ENCODE data around the gene PIEZO1.
"Not testable (repeated sequence)": the region's sequence is repeated elsewhere in the genome, so short reads cannot be mapped to it uniquely, and the experiment has no call there.

PIEZO1 gene

DNA sequence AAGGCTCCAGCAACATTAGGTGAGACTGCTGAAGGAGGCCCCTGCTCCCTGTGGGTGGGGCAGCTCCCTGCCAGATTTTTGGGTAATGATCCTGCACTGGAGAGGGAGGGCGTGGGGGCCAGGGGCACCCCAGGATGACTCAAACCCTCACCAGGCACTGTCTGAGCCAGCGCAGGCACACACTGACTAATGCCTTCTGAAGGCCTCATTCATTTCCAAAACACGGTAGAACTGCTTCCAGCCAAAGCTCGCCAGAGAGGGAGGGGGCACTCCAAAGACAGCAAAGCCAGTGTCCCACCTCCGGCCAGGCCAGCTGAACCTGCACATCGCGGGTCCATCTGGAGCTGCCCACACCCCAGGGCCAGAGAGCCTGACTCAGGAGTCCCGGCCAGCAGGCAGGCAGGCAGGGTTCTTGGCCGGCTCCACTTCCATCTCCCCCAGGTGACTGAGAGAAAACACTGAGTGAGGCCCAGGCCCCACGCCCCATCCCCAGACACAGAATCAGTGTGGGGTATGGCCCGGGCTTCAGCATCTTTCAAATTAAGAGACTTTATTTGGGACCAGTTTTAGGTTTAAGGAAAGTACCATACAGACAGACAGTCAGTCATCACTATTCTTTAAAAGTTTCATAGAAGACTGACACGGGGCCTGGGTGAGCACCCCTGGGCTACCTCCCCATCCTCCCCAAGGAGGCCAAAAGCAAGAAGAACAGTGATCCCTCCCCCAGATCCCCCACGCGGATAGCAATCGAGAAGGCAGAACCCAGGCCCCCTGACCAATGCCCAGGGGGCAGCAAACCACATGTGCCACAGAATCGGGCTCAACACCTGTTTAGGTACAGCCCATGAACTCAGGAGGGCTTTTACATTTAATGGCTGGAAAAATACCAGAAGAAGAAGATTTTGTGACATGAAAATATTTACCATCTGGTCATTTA, 2.3 kb downstream of the PIEZO1 start:
- Mint-ChIP-seq H3K4me1 (ENCODE audit: low read depth) (peaks cover 47% of the 10 kb centered on the region), H3K4me3 (peak overlapping the region; percentile 81), H3K9me3 (no peaks in the 10 kb centered on the region), H3K36me3 (ENCODE audit: low read depth) (no peaks in the 10 kb centered on the region), H3K27ac (peak overlapping the region; percentile 89), H3K27me3 (no peaks in the 10 kb centered on the region)

DNA sequence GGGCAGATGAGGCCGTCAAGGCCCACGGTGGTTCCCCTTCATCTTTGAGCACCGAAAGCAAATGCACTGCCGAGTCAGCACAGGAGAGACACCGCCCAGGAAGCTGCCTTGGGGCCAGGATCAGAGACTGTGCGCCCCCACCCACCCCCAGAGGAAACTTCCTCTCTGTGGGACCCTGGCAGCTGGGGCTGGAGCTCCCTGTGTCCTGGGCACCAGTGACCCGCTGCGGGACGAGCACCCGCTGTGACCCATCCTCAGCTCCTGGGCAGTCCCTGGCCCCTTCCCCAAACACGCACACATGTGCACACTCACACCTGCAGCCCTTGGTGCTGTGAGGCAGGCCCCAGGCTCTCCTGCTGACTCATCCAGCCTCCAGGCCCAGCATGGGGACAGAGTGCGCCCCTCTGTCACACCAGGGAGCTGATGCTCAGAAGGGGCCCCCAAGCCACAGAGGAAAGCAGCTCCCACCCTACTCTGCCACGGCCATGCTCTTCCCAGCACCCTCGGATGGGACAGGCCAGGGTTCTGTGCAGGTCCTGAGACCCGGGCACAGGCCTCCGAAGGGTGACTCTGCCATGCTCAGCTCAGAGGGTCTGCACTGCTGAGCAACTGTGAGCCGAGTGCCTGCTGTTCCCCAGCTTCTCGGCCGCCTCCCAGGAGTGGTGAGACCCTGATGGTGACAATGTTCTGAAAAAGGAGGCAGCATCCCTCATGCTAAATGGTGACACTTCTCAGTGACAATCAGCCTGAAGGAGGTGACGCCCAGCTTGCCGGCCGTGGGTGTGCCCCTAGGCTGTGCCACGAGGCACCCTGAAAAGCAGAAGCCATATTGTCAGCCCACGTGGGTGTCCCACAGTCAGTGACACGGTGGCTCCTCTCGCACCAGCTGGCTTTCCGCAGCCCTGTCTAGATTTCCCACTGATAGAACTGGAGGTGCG, 3.6 kb downstream of the PIEZO1 start:
- peak overlapping the region; percentile 81 for H3K4me3 Mint-ChIP-seq
- no peaks in the 10 kb centered on the region for H3K36me3 Mint-ChIP-seq (ENCODE audit: low read depth)
- H3K27me3 Mint-ChIP-seq, result no peaks in the 10 kb centered on the region
- H3K4me1 Mint-ChIP-seq (ENCODE audit: low read depth), result peaks cover 47% of the 10 kb centered on the region
- H3K27ac Mint-ChIP-seq, result peak overlapping the region; percentile 89
- no peaks in the 10 kb centered on the region for H3K9me3 Mint-ChIP-seq

DNA sequence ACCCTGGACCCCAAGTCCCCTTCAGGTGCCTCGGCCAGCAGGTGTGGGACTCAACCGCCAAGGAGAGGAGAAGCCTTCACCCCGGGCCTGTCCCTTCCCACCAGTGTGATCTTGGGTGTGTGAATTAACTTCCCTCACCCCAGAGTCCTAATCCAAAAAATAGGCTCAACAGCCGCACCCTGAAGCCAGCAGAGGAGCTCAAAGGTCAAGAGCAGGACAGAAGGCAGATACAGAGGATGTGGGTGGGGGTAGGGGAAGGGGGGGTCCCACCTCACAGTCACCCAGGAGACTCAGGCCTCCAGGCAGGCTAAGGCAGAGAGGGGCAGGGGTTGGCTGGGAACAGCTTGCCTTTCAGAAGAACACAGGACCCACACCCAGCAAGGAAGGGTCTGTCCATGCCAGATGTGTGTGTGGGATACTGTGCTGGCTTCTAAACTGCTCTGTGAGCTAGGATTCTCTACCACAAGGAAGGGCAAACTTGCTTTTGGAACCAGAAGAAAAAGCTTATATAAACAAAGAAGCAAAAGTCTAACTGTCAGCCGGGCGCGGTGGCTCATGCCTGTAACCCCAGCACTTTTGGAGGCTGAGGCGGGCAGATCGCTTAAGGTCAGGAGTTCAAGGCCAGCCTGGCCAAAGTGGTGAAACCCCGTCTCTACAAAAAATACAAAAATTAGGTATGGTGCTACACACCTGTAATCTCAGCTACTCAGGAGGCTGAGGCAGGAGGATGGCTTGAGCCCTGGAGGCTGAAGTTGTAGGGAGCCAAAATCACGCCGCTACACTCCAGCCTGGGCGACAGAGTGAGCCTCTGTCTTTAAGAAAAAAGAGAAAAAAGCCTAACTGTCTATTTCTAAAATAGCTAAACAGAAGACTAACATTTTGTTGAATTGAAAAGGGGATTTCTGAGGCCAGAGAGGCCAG, 4.6 kb downstream of the PIEZO1 start:
- Mint-ChIP-seq H3K4me1 (ENCODE audit: low read depth) (peaks cover 47% of the 10 kb centered on the region), H3K27ac (peak overlapping the region; percentile 89), H3K27me3 (no peaks in the 10 kb centered on the region), H3K36me3 (ENCODE audit: low read depth) (no peaks in the 10 kb centered on the region), H3K4me3 (peak overlapping the region; percentile 81), H3K9me3 (no peaks in the 10 kb centered on the region)

DNA sequence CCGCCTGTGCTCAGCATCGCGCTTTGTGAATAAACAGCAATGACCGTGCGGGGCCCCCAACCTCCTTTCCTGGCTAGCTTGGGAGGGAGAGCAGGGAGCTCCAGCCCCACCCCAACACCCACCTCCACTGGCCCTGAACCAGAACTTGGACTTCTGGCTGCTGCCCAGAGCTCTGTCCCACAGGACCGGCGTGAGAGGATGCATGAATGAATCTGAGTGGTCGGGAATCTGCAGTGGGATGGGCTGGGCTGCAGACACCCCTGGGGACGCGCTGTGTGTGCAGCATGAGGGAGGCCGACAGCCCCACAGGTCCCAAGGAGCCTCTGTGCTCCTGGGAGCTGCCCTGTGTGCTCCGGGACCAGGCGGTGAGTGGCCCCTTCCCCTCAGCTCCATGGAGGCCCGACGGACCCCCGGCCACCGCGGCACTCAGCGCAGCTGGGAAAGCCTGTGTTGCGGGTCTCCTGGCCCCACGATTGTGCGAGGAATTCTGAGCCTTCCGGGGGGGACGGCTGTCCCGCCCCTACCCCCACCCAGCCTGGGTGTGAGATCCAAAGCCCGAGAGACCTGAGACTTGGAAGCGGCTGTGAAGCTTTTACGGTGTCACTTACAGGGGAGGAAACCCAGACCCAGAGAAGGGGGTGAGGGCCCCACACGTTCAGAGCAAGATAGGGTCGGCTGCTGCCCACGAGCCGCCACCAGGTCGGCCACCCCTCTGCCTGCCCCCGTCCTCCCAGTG, 5.4 kb downstream of the PIEZO1 start:
- Mint-ChIP-seq H3K27ac (peak overlapping the region; percentile 89), H3K36me3 (ENCODE audit: low read depth) (no peaks in the 10 kb centered on the region), H3K4me1 (ENCODE audit: low read depth) (peaks cover 47% of the 10 kb centered on the region), H3K9me3 (no peaks in the 10 kb centered on the region), H3K4me3 (peak overlapping the region; percentile 48), H3K27me3 (no peaks in the 10 kb centered on the region)

DNA sequence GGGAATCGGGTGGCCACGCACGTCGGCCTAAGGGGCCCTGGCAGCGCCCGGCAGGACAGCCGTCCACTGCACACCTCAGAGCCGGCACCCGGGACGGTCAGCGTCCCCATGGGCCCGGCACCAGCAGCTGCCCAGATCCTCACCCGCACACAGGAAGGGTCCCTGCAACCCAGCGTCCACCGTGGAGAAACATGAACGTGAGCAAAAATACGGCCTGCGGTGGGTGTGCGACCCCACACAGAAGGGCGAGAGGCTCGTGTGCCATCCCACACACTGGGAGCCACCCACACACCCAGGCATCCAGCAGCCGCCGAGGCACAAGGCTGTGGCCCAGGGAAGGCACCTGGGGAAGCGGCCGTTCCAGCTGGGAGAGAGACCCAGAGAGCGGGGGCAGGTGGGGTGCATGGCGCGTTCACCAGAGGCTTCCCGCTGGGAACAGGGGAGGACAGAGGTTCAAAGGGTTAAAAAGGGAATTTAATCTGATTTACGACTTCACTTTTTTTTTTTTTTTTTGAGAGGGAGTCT, 6.4 kb downstream of the PIEZO1 start:
- H3K27ac Mint-ChIP-seq, result no peak overlapping the region
- no peak overlapping the region for H3K4me3 Mint-ChIP-seq
- peaks cover 45% of the 10 kb centered on the region for H3K4me1 Mint-ChIP-seq (ENCODE audit: low read depth)
- H3K27me3 Mint-ChIP-seq, result no peaks in the 10 kb centered on the region
- no peaks in the 10 kb centered on the region for H3K9me3 Mint-ChIP-seq
- H3K36me3 Mint-ChIP-seq (ENCODE audit: low read depth), result no peaks in the 10 kb centered on the region

DNA sequence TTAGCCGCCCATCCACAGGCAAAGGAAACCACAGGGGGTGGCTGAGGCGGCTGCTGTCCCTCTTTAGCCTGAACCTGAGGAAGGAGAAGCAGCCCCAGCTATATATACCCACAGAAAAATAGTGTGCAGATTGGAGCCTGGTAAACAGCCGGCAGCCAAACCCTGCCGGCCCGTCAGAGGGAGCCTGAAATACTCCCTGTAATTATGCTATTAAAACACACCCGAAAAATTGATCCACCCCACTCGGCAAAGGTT, 6.8 kb downstream of the PIEZO1 start:
- Mint-ChIP-seq H3K9me3 (no peaks in the 10 kb centered on the region), H3K27me3 (no peaks in the 10 kb centered on the region), H3K36me3 (ENCODE audit: low read depth) (no peaks in the 10 kb centered on the region), H3K4me1 (ENCODE audit: low read depth) (peaks cover 41% of the 10 kb centered on the region), H3K4me3 (no peak overlapping the region), H3K27ac (no peak overlapping the region)

DNA sequence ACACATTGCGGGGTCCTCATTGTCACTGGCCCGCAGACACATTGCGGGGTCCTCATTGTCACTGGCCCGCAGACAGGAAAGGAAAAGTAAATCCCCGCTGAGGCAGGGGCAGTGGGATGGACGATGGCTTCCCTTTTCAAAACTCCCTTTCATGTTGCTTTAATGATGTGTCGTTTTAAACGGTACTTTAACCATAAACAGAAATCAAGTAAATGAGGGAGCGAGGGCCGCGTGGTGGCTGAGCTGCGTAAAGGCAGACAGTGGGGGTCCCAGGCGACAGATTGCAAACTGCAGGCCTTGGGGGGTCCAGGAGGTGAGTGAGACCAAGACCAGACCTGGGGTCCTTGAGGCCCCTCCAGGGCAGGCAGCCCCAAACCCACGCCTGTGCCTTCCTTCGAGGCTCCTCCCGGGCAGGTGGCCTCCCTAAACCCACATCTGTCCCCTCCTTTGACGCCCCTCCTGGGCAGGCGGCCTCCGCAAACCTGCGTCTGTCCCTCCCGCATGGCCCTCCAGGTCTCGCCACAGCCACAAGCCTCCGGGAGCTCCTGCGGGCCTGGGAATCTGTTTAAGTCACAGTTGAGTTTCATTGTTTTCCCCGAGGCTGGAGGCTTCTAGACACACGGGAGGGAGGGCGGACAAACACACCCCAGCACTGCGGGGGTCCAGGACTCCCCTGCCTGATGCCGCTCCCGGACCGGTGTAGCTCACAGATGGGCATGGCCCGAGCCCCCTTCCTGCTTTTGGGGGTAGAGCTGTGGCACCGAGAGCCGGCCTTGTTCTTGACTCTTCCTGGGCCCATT, 7.3 kb downstream of the PIEZO1 start:
- Mint-ChIP-seq H3K27ac (no peak overlapping the region), H3K36me3 (ENCODE audit: low read depth) (no peaks in the 10 kb centered on the region), H3K4me1 (ENCODE audit: low read depth) (peaks cover 36% of the 10 kb centered on the region), H3K27me3 (no peaks in the 10 kb centered on the region), H3K4me3 (no peak overlapping the region), H3K9me3 (no peaks in the 10 kb centered on the region)

DNA sequence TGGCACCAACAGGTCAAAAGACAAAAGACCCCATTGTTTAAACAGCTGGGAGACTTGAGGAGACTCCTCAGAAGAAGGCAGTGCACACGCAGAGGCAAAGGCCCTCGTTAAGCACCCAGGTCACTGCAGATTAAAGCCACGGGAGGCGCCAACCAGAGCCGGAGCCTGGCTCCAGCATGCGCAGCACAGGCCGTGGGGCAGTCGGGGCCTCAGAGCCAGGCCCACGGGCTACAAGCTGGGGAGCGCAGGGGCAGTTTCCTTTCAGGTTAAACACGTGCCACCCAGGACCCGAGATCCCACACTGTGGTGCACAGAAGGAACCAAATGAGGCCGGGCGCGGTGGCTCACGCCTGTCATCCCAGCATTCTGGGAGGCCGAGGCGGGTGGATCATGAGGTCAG, 9.2 kb downstream of the PIEZO1 start:
- no peaks in the 10 kb centered on the region for H3K9me3 Mint-ChIP-seq
- no peaks in the 10 kb centered on the region for H3K36me3 Mint-ChIP-seq (ENCODE audit: low read depth)
- no peaks in the 10 kb centered on the region for H3K27me3 Mint-ChIP-seq
- no peak overlapping the region for H3K27ac Mint-ChIP-seq
- H3K4me3 Mint-ChIP-seq, result no peak overlapping the region
- H3K4me1 Mint-ChIP-seq (ENCODE audit: low read depth), result peaks cover 22% of the 10 kb centered on the region

DNA sequence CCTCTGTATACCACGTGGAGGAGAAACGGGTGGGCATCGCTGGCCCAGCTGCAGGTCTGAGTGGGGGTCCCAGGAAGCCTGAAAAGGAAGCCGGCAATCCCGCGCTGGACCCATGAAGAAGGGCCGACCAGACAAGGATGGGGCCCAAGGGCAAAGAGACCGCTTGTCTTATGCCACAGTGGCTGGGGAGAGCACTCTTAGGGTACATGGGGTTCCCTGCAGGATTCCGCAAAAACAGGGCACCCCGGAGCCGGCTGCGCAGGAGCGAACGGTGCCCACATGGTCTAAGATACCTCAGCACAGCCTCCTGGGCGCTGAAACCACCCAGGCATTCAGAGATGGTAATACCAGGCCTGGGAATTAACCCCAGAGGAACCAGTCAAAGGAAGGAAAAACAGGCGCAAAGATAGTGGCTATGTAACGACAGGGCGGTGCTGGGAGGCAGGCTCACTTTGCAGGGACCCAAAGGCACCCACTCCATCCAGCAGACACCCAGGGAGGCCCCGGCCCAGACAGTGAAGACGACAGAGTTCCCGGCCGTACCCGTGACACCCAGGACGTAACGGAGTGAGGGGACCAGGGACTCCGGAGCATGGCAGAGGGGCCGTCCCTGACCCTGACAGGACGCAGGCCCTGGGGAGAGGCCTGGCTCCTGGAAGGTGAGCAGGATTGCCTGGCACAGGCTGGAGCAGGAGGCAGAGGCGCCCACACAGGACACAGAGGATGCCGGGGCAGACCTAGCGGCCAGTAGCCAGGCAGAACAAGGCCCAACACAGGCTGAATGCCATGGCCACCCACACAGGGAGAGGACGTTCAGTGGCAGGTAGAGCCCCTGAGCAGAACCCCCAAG, 10.3 kb downstream of the PIEZO1 start:
- no peaks in the 10 kb centered on the region for H3K27me3 Mint-ChIP-seq
- H3K4me1 Mint-ChIP-seq (ENCODE audit: low read depth), result peaks cover 20% of the 10 kb centered on the region
- H3K36me3 Mint-ChIP-seq (ENCODE audit: low read depth), result no peaks in the 10 kb centered on the region
- no peak overlapping the region for H3K4me3 Mint-ChIP-seq
- H3K9me3 Mint-ChIP-seq, result no peaks in the 10 kb centered on the region
- no peak overlapping the region for H3K27ac Mint-ChIP-seq

DNA sequence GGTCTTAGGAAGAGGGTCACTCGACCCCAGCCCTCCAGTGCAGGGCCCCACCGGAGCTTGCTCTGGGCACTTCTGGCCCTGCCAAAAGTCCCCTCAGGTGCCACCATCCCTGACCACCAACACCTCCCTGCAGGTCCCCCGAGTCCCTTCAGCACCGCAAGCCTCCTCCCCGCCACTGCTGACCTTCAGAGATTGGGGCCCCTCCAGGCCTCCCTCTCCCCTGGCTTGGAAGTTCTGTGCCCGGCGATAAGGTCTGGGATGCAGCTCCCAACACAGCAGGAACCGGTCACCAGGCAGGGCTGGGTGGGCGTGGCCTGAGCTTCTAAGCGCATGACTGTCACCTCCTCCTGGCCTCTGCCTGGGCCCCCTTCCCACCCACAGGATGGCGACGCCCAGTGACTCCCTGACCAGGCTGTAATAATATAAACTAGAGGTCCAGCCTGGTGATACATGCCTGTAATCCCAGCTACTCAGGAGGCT, 11.2 kb downstream of the PIEZO1 start:
- no peak overlapping the region for H3K27ac Mint-ChIP-seq
- peaks cover 29% of the 10 kb centered on the region for H3K4me1 Mint-ChIP-seq (ENCODE audit: low read depth)
- H3K9me3 Mint-ChIP-seq, result no peaks in the 10 kb centered on the region
- H3K27me3 Mint-ChIP-seq, result no peaks in the 10 kb centered on the region
- H3K4me3 Mint-ChIP-seq, result no peak overlapping the region
- no peaks in the 10 kb centered on the region for H3K36me3 Mint-ChIP-seq (ENCODE audit: low read depth)

DNA sequence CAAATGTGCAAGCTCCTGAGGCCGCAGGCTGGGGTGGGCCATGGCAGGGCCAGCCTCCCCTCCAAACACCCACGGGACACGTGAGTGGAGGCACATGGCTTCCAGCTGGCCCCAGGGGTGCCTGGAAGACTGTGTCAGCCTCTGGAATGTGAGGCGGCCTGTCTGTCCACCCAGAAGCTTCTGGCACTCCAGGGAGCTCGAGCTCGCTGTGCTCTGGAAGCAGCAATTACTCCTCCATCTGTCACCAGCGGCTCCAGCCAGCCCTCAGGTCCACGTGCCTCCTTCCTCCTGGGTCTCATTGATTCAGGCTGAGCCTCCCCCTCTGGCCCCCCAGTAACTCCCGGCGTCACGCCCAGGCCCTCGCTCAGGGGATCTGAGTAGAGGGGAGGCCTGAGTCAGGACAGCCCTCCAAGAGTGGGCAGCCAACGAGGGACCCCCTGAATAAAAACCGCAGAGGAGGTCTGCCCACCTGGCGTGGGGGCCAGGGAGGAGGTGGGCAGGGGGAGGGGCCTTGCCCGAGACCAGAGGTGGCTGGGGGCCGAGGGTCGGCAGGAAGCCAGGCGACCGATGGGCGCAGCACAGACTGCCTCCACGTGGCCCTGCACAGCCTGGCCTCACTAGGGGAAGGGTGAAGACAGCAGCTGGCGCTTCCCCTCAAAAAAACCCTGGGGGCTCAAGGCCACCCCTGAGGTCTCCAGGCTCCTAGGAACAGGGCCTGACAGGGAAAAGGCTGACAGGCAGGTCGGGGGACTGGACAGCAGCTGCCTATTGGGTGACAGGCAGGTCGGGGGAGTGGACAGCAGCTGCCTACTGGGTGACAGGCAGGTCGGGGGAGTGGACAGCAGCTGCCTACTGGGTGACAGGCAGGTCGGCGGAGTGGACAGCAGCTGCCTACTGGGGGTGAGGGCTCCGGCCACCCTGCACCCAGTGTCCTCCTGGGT, 11.9 kb downstream of the PIEZO1 start:
- Mint-ChIP-seq H3K9me3 (no peaks in the 10 kb centered on the region), H3K36me3 (ENCODE audit: low read depth) (no peaks in the 10 kb centered on the region), H3K4me1 (ENCODE audit: low read depth) (peaks cover 25% of the 10 kb centered on the region), H3K27ac (no peak overlapping the region), H3K4me3 (no peak overlapping the region), H3K27me3 (no peaks in the 10 kb centered on the region)

DNA sequence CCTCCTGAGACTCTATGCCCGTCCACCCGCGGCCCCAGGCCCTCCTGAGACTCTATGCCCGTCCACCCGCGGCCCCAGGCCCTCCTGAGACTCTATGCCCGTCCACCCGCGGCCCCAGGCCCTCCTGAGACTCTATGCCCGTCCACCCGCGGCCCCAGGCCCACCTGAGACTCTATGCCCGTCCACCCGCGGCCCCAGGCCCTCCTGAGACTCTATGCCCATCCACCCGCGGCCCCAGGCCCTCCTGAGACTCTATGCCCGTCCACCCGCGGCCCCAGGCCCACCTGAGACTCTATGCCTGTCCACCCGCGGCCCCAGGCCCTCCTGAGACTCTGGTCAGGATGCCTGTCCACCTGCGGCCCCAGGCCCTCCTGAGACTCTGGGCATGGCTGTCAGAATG, 13.2 kb downstream of the PIEZO1 start:
- H3K4me1 Mint-ChIP-seq (ENCODE audit: low read depth), result peaks cover 33% of the 10 kb centered on the region
- H3K9me3 Mint-ChIP-seq; H3K27me3 Mint-ChIP-seq; H3K36me3 Mint-ChIP-seq (ENCODE audit: low read depth); H3K4me3 Mint-ChIP-seq; H3K27ac Mint-ChIP-seq: not testable (repeated sequence)
